Right forelimb (tissue), 1 donor: Measurements from ENCODE around the gene NDUFB5.
"Not testable (repeated sequence)": the region's sequence is repeated elsewhere in the genome, so short reads cannot be mapped to it uniquely, and the experiment has no call there.

Source experiments
- DNase-seq: peaks from one replicate; pipeline ENCODE4 v3.0.0-alpha.2; 2018

NDUFB5 gene

GRCh38 chr3:179640469-179640868, 35.9 kb downstream of the NDUFB5 start:
- no peak for DNase-seq

DNA sequence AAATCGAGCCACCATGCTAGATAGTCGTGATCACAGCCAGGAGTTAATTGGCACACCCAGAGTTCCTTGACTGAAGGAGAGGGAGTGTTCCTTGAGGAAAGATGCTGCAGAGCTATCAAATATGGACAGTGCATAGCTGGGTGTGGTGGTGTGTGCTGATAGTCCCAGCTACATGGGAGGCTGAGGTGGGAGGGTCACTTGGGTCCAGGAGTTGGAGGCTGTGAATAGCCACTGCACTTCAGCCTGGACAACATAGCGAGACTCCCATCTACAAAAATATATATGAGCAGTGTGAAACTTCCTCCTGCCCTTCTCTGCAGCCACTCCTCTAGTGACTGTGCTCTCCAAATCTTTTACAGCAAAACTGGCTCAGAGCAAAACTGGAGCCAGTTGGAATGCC, 38.3 kb downstream of the NDUFB5 start:
- DNase-seq, result no peak

- DNase-seq, result not testable (repeated sequence)
Observed at GRCh38 chr3:179643837-179644236, 39.2 kb downstream of the NDUFB5 start.

DNA sequence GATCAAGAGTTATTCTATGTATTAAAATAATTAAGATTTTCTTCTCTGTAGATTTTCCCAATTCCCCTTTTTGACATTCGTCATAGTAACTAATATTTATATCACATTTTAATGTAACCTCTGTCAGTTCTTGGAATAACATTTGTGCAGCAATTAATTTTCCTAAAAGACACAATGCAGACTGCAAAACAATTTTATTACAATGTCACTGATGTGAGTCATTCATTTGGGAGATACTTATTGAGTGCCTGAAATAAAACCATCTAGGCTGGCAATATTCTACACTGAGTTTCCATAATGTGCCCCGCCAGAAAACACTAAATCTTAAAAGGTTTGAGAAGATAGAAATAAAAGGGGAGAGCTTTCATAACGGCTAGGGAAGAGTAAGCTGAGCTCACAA, 41.6 kb downstream of the NDUFB5 start:
- DNase-seq, result no peak

- DNase-seq, result no peak
Observed at GRCh38 chr3:179651687-179652446, 47.3 kb downstream of the NDUFB5 start.

- peak; percentile 85 for DNase-seq
Observed at GRCh38 chr3:179652447-179653095, 48.0 kb downstream of the NDUFB5 start, which contains the start of gene USP13. USP13 (plus strand) TSS chr3:179653040; CDS start chr3:179653226, 186 bp downstream.

GRCh38 chr3:179653096-179653797, 48.7 kb downstream of the NDUFB5 start:
- DNase-seq, result peak; percentile 85

- DNase-seq, result no peak
Observed at GRCh38 chr3:179655236-179655635, 50.6 kb downstream of the NDUFB5 start.

DNA sequence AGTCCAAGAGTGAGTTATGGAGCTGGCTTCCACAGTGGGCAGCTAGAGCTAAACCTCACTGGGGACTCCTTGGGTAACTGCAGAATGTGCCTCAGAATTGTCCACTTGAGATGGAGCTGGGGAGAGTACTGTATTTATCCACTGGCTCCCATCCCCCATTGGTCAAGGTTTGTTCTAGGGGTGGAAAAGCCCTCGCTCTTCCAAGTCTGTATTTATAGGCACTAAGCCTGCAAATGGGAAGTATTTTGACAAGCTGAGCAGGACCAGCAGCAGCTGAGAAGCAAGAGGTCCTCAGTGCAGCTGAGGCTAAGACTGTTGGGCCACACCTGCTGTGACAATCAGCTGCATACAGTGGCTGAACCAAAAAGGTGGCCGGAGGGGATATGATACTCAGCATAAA, 54.0 kb downstream of the NDUFB5 start:
- no peak for DNase-seq

GRCh38 chr3:179660872-179661271, 56.3 kb downstream of the NDUFB5 start:
- no peak for DNase-seq

GRCh38 chr3:179661777-179662176, 57.2 kb downstream of the NDUFB5 start:
- no peak for DNase-seq

- no peak for DNase-seq
Observed at GRCh38 chr3:179663093-179663492, 58.5 kb downstream of the NDUFB5 start.

DNA sequence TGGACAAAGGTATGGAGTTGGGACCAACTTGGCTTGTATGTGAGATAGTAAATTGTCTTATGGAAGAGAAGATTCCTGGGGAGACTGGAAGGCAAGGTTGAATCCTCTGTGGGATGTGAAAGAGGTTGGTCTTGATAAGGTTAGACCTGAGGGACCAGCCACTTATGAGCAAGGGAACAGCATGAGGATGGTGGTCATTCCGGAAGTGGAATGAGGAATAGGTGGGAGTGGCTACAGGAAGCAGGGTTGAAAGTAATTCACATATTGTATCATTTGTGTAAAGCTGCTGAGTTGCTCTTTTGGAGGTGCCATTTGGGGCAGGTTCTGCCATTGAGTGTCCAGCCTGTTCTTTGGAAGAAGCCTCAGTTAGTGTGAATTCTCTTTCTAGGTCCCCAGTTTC, 61.4 kb downstream of the NDUFB5 start:
- no peak for DNase-seq

- peak; percentile 54 for DNase-seq
Observed at GRCh38 chr3:179666436-179667035, 61.9 kb downstream of the NDUFB5 start.

DNA sequence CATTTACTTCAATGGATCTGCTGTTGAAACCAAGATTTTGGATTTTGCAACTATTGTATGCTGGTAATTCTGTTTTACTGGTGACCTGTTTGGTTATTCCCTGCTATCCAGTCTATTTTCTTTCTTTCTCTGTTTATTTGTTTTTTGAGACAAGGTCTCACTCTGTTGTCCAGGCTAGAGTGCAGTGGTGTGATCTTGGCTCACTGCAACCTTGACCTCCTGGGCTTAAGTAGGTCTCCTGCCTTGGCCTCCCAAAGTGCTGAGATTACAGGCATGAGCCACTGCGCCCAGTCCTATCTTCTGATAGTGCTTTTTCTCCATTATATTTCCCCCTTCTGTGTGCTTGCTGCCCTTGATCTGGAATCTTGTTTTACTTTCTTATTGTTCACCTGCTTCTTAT, 63.8 kb downstream of the NDUFB5 start:
- DNase-seq, result no peak

GRCh38 chr3:179670311-179670710, 65.7 kb downstream of the NDUFB5 start:
- no peak for DNase-seq

DNA sequence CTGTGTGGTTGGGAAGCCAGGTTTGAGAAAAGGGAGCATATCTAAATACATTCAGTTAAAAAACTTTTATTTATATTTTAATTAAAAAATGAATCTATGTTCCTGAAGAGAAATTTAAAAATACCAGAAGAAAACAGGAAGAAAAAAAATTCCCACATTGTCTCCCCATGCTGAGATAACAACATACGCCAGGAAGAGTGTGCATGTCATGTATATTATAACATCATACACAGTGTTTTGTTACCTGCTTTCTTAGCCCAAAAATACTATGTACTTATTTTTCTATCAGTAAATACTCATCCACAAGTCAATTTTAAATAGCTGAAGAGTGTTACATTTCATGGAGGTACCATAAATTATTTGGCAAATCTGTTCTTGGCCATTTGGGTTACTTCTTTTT, 66.7 kb downstream of the NDUFB5 start:
- no peak for DNase-seq

DNA sequence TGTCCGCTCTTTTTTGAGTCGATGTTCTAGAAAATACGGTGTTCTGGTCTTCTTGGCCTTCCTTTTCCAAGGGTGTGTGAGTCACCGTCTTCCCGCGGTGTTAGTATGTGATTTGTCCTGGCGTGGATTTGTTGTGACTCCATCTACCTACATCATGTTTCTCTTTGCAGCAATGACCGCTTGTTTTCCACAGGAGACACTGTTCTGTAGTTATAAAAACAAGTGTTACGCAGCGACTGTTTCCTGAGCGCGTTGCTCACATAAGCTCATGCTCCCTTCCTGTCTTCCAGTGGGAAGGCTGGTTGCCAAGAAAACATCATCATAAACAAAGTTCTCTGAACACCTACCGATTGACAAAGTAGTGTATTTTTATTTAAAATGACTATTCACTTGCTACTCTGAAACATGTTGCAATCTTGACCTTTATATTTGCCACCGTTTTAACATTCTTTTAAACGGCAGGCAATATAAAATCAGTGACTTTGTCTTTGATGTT, 67.2 kb downstream of the NDUFB5 start:
- no peak for DNase-seq

- no peak for DNase-seq
Observed at GRCh38 chr3:179672918-179673317, 68.3 kb downstream of the NDUFB5 start.

- no peak for DNase-seq
Observed at GRCh38 chr3:179673523-179673922, 68.9 kb downstream of the NDUFB5 start.

DNA sequence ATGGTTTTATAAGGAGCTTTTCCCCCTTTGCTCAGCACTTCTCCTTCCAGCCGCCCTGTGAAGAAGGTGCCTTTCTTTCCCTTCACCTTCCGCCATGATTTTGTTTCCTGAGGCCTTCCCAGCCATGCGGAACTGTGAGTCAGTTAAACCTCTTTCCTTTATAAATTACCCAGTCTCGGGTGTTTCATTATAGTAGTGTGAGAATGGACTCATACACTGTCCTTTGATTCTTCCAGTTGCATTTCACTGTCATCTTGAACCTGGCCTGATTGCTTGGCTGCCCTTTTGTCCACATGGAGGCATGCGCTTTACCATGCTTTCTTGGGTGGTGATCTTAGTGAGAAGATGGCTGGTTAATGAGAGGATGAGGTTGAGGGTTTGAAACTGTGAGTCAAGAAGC, 71.5 kb downstream of the NDUFB5 start:
- DNase-seq, result no peak
